Hematopoietic multipotent progenitor cell treated with erythropoietin and hydrocortisone succinate and interleukin-3 and kit ligand, for 6 days (in vitro differentiated cells): ENCODE measurements around the gene LYZL6.
"Not testable (repeated sequence)": the region's sequence is repeated elsewhere in the genome, so short reads cannot be mapped to it uniquely, and the experiment has no call there.

Experiments used
- DNase-seq: peaks from one replicate; pipeline ENCODE4 v3.0.0-alpha.2; 2015

Gene LYZL6

DNA sequence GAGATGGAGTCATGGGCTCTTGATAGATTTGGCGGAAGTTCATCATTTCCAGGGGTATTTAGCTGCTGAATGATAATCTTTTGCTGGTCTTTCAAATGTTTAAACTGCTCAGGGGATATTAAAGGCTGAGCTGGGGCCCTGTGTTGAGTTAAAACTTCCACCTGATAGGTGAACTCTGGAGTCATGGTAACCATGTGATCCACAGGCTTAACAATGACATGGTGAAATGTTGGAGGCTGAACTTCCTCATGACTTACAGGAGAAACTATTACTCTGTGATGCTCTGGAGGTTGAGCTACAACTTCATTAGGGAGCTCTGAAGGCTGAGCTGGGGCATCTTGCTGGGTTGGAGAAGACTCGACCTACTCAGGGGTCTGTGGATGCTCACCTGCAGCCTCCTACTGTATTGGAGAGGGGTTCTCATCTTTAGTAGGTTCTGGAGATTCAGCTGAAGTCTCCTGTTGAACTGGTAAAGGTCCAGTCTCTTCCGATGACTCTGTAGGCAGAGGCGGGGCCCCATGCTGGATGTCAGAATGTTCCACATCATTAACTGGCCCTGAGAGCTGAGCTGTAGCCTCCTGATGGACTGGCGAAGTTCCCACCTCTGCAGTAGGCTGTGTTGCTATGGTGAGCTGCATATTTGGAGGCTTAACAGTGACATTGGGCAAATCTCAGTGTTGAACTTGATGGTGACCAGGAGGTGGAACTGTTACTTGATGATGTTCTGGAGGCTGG, 37.2 kb downstream of the LYZL6 start:
- no peak for DNase-seq

DNA sequence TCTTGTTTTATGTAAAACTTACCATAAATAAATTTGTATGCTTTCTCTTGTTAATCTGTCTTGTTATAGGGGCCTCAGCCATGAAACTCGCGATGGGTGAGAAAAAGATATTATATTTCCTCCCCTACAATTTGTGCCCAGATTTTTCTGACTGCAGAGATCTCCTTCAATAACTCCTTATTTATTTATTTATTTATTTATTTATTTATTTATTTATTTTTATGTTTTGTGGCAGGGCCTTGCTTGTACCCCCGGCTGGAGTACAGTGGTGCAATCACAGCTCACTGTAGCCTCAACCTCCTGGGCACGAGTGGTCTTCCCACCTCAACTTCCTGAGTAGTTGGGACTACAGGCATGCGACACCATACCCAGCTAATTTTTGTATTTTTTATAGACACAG, 40.1 kb downstream of the LYZL6 start:
- no peak for DNase-seq

DNA sequence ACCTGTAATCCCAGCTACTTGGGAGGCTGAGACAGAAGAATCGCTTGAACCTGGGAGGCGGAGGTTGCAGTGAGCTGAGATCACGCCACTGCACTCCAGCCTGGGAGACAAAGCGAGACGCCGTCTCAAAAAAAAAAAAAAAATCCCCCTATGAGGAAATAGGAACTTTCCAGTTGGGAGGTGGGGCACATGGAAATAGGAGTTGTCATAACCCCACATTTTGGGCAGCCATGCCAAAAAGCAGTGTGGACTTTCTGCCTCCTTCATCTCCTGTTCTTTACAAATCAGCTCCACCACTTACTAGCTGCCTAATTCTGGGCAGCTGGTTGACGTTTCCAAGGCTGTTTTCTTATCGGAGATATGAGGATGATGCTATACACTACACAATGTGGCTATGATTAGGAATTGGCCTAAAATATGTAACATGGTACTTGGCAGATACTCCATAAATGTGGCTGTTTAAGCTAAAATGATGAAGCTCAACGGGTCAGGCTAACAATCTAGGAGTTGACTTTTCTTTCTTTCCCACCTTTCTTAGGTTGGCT, 41.8 kb downstream of the LYZL6 start:
- DNase-seq = no peak

- DNase-seq = no peak
Measured at GRCh38 chr17:35900708-35901480, 42.6 kb downstream of the LYZL6 start.

DNA sequence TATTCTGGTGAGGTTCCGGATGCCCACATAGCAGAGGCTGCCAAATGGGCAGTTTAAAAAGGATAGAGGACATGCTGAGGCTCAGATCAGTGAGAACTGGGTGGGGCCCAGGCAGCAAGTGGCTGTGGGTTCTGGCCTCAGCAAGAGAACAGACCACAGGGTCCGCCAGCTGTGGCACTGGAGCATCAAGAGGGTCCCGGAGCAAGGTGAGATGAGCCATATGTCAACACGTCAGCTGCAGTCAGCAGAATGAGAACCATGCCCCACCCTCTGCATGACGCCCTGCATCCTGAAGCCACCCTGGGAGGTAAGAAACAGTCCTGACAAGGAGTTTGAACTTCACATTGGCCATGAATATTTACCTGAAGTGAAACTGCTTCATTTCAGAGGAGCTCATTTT, 43.2 kb downstream of the LYZL6 start:
- no peak for DNase-seq

DNA sequence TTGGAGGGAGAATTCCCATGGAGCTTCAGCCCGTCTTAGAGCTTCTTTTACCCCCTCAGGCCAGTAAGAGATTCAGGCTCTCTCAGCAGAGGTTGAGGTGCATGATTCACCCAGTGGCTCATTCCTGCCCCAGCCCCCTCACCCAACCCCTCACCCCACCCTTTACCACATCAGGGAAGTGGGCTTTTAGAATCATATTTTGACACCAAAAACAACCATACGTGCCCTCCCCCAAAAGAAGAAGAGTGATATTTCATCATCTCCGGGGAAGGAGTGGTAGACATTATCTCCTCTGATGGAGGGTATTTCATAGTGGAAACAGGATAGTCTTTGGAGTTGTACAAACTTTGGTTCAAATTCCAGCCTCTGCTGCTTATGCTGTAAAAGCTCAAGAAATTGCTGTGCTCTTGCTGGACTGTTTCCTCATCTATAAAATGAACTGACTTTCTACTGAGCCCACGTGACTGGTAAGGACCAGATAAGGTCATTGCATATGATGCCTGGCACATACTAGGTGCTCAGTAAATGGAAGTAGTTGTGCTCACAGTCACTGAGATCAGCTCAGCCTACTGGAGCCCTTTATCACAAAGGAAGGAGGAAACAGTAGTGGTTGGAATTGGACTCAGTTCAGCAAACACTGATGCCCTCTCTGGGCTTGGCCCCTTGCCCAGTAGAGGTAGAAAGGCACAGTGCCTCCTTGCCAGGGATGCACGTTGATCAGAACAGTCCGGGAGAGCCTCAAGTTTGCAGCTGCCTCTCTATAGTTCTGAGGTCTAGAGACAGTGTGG, 45.0 kb downstream of the LYZL6 start:
- DNase-seq = peak; percentile 86

- DNase-seq = not testable (repeated sequence)
Measured at GRCh38 chr17:35897772-35898171, 45.7 kb downstream of the LYZL6 start.

GRCh38 chr17:35895636-35896587, 47.6 kb downstream of the LYZL6 start:
- peak; percentile 79 for DNase-seq

GRCh38 chr17:35894206-35894605, 49.3 kb downstream of the LYZL6 start:
- no peak for DNase-seq

DNA sequence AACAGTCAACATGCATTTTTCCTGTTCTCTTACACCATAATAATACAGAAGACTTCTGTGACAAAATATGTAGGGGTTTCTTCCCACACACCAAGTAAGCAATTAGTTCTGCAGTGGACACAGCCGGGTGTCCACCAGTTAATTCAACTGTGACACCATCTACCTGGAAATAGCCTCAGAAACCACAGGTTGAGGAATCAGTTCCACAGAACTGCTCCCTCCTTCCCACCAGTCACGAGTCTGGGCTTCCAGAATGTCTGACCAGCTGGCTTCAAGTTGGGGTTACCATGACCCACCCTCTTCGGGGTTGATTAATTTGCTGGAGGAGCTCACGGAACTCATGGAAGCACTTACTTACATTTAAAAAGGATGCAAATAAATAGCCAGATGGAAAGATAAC, 49.8 kb downstream of the LYZL6 start:
- DNase-seq = no peak

- DNase-seq = no peak
Measured at GRCh38 chr17:35892091-35893035, 51.1 kb downstream of the LYZL6 start.

DNA sequence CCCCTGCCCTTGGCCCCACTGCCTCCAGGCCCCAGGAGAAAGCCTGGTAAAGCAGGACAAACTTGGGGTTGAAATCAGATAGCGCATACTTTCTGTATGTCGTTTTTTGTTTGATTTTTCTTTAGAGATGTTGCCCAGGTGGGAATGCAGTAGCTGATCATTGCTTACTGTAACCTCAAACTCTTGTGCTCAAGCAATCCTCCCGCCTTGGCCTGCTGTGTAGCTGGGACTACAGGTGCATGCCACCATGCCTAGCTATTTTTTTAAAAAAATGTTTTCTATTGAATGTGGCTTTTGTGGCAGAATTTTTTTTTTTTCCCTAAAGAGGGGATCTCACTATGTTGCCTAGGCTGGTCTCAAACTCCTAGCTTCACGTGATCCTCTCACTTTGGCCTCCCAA, 52.2 kb downstream of the LYZL6 start:
- DNase-seq = no peak

DNA sequence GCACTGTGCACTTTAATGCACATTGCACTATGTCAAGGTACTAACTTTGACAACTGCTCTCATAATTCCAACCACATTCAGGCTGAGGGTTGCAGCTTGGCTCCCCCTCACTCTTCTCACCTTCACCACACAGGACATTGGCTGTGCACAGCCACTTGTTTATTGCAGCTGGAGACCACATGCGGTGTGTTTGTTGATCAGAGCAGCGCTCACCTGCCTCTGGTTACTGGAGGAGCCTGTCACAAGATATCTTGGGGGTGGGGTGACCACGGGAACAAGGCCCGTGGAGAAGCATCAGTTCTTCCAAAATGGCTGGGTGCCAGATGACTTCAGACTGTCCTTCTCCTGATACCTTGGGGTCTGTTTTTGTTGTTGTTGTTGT, 52.7 kb downstream of the LYZL6 start:
- DNase-seq = no peak

DNA sequence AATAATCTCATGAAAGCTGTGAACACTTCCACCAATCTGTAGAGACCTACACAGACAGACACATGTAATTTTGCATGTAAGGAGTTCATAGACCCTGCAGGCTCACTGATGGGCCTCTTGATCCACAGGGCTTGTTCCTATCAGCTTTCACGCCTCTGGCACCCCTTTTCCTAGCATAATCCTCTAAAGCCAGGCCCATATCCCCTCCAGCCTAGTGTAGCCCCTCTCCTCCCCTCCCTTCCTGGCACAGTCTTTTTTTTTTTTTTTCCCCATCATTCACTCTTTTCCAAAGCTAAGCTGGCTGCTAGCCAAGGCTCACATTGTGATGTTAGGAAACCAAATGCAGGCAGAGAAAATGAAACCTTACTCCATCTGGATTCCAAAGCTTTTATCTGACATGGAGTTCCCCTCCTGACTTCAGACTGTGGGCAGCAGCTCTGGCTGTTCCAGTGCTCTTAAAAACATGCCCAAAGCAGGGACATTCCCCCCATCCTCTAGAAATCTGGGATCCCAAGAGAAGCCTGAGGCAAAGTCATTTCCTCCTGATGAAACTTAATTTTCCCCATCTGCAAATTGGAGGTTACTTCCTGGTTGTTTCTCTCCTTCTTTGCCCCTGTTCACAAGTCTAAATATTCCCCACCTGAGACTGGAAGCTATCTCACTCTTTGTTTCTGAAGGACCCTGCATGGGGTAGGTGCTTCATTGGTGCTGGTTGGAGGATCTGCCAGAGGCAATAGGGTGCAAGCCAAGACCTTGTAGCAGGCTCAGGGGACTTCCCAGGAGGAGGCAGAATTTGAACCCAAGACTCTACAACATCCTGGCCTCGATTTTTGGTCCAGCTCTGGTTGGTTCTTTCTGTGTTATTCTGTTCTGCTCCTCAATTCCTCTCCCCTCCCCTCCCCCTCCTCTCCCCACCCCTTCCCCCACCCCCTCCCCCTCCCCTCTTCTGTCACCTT, 53.4 kb downstream of the LYZL6 start:
- no peak for DNase-seq

DNA sequence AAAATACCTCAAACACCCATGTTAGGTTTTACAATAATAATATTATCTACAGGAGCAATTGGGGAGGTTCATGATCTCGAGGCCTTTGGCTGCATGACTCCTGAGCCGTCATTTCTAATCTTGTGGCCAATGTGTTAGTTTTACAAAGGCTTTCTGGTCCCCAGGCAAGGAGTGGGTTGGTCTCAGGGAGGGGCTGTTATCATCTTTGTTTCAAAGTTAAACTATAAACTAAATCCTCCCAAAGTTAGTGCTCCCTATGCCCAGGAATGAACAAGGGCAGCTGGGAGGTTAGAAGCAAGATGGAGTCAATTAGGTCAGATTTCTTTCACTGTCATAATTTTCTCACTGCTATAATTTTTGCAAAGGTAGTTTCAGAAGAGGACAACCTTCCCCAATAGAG, 54.3 kb downstream of the LYZL6 start:
- DNase-seq = no peak
